Anterior cingulate cortex (tissue), 58 donors: ENCODE data around the gene SPEM2.
A peak's percentile ranks its signal among the peaks of the same experiment; 100 is the strongest.

ENCODE experiments used
- DNase-seq, 58 donors: peaks; one replicate each; lab custom pipeline; 2025; lab: John Stamatoyannopoulos, UW

The SPEM2 gene

DNA sequence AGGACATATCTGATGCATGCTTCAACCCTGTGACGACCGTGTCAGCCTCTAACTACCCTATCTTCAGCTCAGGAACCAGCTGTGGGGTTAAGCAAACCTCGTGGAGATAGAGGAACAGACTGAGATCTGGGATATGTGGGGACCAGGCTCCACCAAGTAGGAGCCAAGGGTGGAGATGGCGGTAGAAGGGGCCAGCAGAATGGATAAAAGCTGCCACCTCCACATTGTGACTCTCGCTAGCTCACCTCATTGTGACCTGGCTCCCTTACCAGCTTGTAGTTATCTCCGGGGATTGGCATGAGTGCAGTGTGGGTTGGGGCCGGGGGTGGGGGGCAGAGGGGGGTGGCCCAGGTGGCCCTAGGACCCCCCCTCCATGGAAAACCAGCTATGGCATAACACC lies at the start of gene SPEM2:
Gene SPEM2, plus strand, starts transcription at position 301 of the 400 bp plus-strand sequence. Its CDS starts 73 bp downstream, at position 374.
- DNase-seq = no peak

DNA sequence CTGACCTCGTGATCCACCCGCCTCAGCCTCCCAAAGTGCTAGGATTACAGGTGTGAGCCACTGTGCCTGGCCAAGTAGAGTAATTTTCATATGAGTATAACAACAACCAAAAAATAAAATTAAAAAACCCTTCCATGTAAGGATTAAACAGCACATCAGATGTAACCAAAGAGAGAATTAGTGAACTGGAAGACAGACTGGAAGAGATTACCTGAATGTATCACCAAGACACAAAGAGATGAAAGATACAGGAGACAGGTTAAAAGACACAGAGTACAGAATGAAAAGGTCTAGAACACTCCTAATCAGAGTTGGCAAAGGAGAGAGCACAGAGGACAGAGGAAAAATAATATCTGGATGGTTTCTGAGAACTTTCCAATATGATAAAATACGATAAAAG lies 46.3 kb upstream of the SPEM2 start:
- DNase-seq = no peak

DNA sequence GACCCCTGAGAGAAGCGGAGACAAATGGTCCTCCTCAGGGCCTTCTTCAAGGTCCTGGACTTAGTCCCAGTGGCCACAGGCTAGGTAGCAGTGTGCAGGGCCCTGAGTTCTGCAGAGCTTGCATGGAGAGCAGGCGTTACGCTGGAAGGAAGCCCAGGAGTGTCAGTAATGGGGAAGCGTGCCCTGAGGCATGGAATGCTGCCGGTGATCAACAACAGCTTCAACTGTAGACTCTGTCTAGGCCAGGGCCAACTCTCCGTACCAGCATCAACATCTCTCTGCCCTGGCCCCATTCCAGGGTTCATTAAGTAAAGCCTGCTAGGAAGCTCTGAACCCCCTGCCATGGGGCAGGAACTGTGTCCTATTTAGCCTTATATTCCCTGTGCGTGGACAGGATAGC lies 45.1 kb upstream of the SPEM2 start:
- peak in 9 of 58 donors; percentile 3 to 42 (median 18) for DNase-seq

DNA sequence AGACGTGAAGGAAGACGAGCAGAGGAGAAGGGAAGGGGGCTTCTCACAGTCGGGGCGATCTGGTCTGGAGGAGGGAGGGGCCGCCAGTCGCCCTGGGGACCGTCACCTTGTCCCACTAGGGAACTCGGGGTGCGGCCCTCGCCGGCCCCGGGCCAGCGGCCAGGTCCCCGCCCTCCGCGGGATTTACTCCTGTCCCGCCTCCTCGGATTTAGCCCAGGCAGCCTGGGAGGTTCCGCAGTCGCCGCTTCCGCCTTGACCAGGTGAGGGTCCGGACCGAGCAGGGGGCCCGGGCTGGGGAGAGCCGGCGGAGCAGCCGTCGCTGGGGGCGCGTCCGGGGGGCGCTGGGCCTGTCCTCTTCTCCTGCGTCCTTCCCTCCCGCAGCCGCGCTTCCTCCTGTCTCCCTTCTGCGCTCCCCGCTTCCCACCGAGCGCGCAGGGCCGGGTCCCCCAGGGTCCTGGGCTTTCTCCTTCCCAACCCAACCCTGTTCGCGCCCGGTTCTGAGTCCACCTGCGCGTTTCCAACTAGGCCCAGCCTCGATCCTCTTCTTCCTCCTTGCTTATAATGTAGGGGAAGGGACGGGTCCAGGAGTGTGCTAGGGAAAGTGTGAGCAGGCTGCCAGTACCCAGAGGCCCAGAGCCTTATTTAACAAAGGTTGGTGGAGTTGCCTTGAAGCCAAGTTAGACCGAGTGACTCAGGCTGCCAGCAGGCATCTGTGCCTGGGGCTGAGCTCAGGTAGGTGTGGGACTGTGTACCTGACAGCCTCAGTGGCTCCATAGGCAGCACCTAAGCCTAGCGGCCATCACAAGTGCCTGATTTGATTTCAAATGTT lies 44.3 kb upstream of the SPEM2 start, which contains the start of gene TNK1:
Gene TNK1, plus strand, starts transcription at position 235 of the 829 bp plus-strand sequence. CDS start 1,838 bp downstream, outside the sequence.
- DNase-seq = no peak

DNA sequence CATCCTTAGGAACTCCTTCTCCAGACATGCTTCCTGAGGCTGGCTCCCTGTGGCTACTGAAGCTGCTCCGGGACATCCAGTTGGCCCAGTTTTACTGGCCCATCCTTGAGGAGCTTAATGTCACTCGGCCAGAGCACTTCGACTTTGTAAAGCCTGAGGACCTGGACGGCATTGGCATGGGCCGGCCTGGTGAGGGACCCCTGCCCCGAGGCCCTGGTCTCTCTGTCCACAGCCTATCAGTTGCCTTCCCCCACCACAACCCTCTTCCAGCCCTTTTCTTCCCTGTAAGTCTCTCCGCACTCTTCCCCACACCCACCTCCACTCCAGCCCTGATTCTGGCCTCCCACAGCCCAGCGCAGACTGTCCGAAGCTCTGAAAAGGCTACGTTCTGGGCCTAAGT lies 42.5 kb upstream of the SPEM2 start:
- no peak for DNase-seq

DNA sequence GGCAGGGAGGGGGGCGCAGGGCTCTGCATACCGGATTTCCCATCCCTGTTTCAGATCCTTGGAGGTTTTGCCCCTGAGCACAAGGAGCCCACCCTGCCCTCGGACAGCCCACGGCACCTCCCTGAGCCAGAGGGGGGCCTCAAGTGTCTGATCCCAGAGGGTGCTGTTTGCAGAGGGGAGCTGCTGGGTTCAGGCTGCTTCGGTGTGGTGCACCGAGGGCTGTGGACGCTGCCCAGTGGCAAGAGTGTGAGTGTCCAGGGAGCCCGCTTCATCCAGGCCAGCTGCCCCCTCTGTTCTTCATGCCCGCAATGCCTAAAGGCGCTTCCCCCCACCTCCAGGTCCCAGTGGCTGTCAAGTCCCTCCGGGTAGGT lies 42.1 kb upstream of the SPEM2 start:
- DNase-seq = no peak

DNA sequence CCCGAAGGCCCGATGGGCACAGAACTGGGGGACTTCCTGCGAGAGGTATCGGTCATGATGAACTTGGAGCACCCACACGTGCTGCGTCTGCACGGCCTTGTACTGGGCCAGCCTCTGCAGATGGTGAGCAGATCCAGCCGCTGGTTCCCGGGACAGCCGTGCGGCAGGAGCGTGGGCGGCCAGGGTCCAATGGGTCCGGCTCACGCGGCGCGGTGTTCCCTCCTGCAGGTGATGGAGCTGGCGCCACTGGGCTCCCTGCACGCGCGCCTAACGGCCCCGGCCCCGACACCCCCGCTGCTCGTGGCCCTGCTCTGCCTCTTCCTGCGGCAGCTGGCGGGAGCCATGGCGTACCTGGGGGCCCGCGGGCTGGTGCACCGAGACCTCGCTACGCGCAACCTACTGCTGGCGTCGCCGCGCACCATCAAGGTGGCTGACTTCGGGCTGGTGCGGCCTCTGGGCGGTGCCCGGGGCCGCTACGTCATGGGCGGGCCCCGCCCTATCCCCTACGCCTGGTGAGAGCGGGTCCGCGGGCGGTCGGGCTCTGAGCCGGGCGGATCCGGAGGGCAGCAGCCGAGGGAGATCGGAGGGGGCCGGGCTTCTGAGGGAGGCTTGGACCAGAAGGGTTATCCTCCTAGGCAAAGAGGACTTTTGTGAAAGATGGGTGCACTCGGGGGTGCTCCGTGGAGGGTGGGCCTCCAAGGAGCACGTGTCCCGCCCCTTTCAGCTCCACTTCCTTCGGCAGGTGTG lies 41.5 kb upstream of the SPEM2 start:
- peak in 22 of 58 donors; percentile 16 to 66 (median 35) for DNase-seq

DNA sequence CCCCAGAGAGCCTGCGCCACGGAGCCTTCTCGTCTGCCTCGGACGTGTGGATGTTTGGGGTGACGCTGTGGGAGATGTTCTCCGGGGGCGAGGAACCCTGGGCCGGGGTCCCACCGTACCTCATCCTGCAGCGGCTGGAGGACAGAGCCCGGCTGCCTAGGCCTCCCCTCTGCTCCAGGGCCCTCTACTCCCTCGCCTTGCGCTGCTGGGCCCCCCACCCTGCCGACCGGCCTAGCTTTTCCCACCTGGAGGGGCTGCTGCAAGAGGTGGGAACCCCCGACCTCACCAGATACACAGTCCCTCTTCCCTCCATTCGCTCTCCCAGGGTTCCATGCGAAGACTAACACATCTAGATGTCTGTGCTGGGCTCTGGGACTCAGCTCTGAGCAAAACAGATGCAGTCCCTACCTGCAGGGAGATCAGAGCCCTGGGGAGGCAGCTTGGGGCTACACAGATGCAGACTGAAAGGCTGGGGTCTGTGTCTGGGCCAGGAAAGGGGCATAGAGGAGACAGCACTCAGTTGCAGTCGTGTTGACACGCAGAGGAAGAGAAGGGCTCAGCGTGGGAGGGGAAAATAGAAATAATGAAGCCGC lies 40.8 kb upstream of the SPEM2 start:
- no peak for DNase-seq

DNA sequence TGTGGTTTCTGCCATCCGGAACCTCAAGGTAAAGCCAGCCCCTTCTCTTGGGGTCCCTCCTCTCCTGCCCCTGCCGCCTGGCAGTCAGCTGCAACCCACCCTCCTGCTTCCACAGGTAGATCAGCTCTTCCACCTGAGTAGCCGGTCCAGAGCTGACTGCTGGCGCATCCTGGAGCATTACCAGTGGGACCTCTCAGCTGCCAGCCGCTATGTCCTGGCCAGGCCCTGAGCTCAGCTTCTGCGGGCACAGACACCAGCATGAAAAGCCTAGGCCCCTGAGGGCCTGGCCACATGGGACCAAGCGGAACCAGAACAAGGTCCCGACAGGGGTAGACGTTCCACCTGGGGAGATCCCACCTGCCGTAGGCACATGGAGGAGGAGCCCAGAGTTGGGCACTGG lies 36.6 kb upstream of the SPEM2 start:
- DNase-seq = no peak

DNA sequence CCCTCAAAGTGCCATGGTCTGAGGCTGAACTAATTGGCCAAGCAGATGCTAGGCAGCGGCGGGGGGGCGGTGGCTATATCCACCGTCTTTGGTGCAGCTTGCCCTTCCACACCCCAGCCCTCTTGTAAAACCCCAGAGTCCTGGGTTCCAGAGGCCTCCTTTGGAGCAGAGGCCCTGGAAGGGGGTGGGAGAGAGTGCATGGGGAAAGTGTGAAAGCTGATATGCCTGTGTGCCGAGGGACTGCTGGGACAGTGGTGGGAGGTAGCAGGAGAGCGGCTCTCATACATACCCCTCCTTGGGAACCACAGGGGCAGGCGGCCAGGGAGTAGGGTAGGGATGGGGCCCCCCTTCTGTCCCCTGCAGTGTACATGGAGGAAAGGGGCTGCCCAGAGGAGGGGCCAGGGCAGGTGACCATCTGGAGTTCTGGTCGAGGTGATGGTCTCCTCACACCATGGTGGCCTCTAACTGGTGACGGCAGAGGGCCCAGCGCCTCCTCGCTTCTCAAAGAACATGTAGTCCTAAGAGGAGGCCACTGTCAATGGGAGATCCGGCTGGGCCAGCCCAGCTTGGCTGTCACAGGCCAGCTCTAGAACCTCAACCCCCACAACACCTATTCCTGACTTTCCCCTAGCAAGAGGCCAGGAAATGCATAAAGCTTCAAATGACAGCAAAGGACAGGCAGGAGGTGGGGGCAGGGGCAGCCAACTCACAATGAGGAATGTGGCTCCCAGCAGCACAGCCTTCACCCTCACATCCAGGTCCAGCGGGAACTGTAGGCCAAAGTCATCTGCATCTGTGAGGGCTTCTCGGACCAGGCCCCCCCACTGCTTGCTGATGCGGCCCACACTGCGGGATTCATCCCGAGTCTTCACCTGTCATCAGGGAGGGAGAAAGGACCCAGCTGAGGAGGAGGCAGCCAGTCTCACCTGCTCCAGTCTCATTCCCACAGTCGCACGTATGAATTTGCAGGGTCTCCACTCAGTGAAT lies 35.2 kb upstream of the SPEM2 start:
- no peak for DNase-seq

DNA sequence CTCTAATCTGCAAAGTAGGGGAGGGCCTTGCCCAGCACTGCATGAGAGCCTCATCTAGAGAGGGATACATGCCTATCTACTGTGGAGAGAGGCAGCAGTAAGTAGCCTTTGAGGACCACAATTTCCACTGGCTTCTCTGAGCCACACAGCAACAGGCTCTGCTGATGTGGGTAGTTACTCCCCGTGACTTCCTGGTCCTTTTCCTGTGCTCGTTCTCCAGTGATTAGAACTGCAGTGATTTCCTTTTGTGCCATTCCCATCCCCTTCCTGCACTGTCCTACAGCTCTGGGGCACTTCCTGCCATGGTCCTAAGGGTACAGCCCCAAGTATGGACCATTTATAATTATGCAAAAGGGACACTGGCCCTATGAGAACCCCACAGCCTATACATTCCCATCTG lies 34.1 kb upstream of the SPEM2 start:
- no peak for DNase-seq

DNA sequence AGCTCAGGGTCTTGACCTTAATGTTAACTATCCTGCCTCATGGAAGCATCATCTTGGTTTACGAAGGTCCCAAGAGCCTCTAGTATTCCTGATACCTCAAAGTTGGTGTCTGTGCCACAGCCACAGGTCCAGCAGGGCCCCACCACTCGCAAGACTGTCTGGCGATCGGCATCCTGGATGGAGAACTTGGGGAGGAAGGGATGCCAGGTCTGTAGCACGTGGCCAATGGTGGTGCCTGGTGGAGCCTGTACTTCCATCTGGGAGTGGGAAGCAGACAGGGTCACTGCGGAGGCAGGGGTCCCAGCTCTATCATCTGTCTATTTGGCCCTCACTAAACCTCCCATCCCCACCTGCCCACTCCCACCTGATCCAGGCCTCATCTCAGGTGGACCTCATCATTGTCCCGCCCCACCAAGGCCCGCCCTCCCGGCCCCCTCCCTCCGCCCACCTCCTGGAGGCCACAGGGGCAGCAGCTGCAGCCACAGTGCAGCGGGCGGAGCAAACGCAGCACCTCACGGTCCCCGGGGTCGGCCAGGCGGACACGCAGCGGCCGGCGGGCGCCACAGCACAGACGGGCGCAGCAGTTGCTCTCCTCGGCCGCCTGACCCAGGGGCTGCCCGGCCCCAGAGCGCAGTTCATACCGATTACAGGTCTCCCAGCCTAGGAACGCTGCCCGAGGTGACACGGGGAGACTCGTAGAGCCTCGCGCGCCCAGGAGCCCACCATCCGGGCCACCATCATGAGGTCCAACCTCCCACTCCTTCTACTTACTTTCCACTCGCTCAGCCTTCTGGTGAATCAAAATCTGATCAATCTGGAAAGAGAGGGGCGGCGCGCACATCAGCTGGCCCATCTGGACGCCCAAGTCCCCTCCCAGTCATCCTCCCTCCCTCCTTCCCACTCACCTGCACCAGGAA lies 32.5 kb upstream of the SPEM2 start:
- DNase-seq = no peak

DNA sequence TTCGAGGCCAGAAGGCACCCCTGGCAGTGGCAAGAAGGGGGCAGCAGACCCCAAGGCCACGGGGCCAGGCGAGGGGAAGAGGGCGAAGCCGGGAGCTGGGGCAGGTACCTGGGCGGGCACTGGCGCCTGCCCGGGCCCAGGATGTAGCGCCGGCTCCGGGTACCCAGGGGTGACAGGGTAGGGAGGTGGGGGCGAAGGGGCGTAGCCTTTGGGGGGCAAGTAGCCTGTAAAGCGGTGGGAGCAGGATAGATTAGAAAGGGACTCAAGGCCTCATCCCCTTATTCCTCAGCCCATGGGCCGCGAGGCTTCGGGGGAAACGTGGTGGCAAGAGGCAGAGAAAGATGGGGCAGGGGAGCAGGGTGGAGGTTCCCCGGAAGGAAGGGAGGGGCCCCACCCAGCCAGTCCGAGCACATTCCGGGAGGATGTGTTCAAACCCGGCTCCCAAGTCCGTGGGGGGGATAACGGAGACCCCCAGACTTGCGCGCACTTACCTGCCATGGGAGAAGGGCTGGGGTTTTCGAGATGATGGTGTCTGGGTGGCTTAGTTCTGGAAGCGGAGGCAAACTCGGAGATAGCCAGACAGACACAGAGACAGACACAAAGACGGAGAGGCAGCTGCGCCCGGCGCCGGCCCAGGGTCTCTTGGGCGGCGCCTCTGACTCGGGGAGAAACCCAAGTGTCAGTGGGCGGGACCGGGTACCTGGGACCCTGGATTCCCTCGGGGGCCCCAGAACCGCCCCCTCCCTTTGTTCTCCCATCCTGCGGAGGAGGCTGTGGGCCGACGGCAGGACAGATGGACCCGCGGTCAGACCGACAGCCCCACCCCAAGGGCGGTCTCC lies 31.6 kb upstream of the SPEM2 start:
- peak in 2 of 58 donors; percentile 27 to 56 for DNase-seq

DNA sequence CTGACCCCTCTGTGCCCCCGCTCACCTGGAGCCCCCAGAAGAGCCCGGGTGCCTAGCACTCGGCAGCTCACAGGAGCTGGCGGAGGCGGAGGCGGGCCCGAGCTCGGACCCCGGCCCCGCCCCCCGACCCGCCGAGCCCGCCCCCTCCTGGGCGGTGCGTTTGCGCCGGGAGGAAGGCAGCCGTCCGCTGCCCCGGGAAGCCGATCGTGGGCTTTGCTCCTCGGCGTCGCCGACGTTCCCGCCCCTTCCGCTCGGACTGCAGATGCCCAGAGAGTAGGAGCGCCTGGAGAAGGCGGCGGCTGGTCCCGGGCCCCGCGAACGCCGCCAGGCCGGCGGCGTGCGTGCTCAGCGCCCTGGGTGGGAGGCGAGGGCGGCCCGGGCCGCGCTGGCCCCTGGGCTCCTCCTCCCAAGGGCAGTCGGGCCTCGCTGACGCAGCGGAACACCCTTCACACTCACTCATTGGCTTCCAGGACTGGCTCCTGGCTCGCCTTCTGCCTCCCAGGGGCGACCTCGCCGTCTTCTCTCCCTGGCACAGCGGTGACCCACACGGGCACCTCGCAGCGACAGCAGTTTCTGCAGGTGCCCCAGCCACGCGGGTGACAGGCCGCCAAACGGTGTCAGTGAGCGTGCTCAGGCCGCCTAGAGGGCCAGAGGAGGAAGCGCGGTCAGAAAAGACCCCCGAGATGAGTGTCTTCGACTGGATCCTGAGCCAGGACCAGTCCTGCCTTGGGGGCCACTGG lies 30.8 kb upstream of the SPEM2 start, which contains the start of gene PLSCR3:
Gene PLSCR3, minus strand, starts transcription at position 74 of the 740 bp plus-strand sequence. CDS start 415 bp downstream, outside the sequence.
- DNase-seq = peak; percentile 36 to 89 (median 76)

DNA sequence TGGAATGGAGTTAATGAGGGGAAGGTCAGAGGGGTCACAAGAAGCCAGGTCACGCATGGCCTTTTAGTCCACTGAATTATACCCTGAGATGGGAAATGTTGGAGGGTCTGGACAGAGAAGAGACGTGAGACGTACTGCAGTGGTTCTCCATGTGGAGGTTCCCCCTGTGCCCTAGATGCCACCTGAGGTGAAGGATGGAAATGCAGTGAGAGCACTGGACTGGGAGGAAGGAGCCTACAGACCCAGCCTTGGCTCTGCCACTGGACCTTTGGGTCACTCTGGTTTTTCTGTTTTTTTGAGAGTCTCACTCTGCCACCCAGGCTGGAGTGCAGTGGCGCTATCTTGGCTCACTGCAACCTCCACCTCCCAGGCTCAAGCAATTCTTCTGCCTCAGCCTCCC lies 29.3 kb upstream of the SPEM2 start:
- DNase-seq = no peak

DNA sequence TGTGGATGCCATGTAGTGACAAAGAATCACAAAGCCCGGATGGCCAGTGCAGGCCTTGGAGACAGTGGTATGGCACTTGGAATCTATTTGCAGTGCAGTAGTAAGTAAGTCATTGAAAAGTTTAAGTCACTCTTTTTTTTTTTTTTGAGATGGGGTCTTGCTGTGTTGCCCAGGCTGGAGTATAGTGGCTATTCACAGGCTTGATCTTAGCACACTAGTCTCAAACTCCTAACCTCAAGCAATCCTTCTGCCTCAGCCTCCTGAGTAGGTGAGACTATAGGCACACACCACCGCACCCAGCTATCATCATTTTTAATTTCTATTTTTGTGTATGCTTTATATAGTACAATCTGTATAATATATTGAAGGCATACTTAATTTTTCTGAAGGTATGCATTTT lies 26.8 kb upstream of the SPEM2 start:
- DNase-seq = no peak
